K562 (cell line): ENCODE measurements around the gene ZNF407. TPM values are rescaled to one million over a fixed set of nuclear protein-coding genes. Genes with fewer than 3 reads are reported as not detected.

Experiments used
- ATF4 ChIP-seq: fragments of 450-650 bp; formaldehyde crosslinking; IDR thresholded peaks from 2 replicates; pipeline ENCODE4 v1.4.0; 2022; ENCODE audit warnings: mild to moderate bottlenecking, moderate library complexity
- CHD1 ChIP-seq: fragments of 200-600 bp; sonication (generic); IDR thresholded peaks from one replicate; pipeline ENCODE4 v1.6.1; 2012; ENCODE audit warnings: mild to moderate bottlenecking, moderate library complexity, low read length, inconsistent platforms
- MITF ChIP-seq: IDR thresholded peaks from 2 replicates; pipeline ENCODE4 v1.6.1; 2014; ENCODE audit warnings: antibody characterized with exemption
- SETDB1 ChIP-seq: IDR thresholded peaks from one replicate; pipeline ENCODE4 v1.6.1; 2012; ENCODE audit warnings: low read length, control low read depth, inconsistent platforms
- SLC30A9 ChIP-seq: fragments of 250-450 bp; sonication (Bioruptor Pico); IDR thresholded peaks from 2 replicates; pipeline ENCODE4 v1.8.0; 2022; ENCODE audit warnings: mild to moderate bottlenecking, moderate library complexity
- STAT5A ChIP-seq: IDR thresholded peaks from 2 replicates; pipeline ENCODE4 v1.6.1; 2012; ENCODE audit warnings: low read length, inconsistent platforms, borderline replicate concordance
- ZNF143 ChIP-seq: sonication (generic); formaldehyde crosslinking; IDR thresholded peaks from 2 replicates; pipeline ENCODE4 v1.9.0; 2022; ENCODE audit warnings: mild to moderate bottlenecking, missing genetic modification reagents
- ZSCAN29 ChIP-seq: fragments of 450-650 bp; IDR thresholded peaks from 2 replicates; pipeline ENCODE4 v1.6.1; 2017
- polyA plus RNA-seq, 8 experiments: library from polyadenylated mRNA; depleted of rRNA in 4 of 8; stranded (reverse) in 5 of 8; unstranded in 3 of 8; fragments of >200 nt; fragmentation: Nextera tagmentation in 2 of 8; fragmentation: Illumina TruSeq in 1 of 8; extraction: Ambion mirVana in 2 of 8; extraction: Trizol in 1 of 8; gene quantifications; 2 replicates each; pipeline versions ENCODE4 v1.2.1 to v1.2.3, GENCODE V29; 2011 to 2014; ENCODE audit warnings: inconsistent platforms in 1 of 8, missing spikeins in 1 of 8
- total RNA-seq, 7 experiments: library from RNA; depleted of rRNA in 6 of 7; stranded (reverse); fragments of >200 nt in 6 of 7; fragmentation: Illumina TruSeq in 2 of 7; extraction: Trizol in 2 of 7; gene quantifications; 2 replicates each; pipeline versions ENCODE4 v1.2.1 to v1.2.3, GENCODE V29; 2011 to 2021; ENCODE audit warnings: low replicate concordance in 1 of 7
- TF ChIP-seq, protein P1 (sequence below): fragments of 450-650 bp; formaldehyde crosslinking; IDR thresholded peaks from 2 replicates; pipeline ENCODE4 v1.4.0; 2020; ENCODE audit warnings: mild to moderate bottlenecking, mixed read lengths
- TF ChIP-seq, protein P2 (sequence below): fragments of 450-650 bp; IDR thresholded peaks from 2 replicates; pipeline ENCODE4 v1.6.1; 2016; ENCODE audit warnings: antibody characterized with exemption

ZNF407 gene
- total and polyA plus RNA-seq, 9 of the 15 experiments (the other 6 are each of a cell fraction or from before 2014, with no cell fraction given), result 0.21 to 5.4 (median 2.3) TPM

- no peak for TF ChIP-seq MITF
- no peak for TF ChIP-seq SLC30A9
- no peak for TF ChIP-seq ATF4 (CRISPR knock-in tag)
- no peak for TF ChIP-seq STAT5A
- TF ChIP-seq SETDB1, result no peak
- no peak for TF ChIP-seq ZNF143 (CRISPR knock-in tag)
- TF ChIP-seq, protein P1, sequence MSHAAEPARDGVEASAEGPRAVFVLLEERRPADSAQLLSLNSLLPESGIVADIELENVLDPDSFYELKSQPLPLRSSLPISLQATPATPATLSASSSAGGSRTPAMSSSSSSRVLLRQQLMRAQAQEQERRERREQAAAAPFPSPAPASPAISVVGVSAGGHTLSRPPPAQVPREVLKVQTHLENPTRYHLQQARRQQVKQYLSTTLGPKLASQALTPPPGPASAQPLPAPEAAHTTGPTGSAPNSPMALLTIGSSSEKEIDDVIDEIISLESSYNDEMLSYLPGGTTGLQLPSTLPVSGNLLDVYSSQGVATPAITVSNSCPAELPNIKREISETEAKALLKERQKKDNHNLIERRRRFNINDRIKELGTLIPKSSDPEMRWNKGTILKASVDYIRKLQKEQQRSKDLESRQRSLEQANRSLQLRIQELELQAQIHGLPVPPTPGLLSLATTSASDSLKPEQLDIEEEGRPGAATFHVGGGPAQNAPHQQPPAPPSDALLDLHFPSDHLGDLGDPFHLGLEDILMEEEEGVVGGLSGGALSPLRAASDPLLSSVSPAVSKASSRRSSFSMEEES (CRISPR knock-in tag), result no peak
- TF ChIP-seq, protein P2, sequence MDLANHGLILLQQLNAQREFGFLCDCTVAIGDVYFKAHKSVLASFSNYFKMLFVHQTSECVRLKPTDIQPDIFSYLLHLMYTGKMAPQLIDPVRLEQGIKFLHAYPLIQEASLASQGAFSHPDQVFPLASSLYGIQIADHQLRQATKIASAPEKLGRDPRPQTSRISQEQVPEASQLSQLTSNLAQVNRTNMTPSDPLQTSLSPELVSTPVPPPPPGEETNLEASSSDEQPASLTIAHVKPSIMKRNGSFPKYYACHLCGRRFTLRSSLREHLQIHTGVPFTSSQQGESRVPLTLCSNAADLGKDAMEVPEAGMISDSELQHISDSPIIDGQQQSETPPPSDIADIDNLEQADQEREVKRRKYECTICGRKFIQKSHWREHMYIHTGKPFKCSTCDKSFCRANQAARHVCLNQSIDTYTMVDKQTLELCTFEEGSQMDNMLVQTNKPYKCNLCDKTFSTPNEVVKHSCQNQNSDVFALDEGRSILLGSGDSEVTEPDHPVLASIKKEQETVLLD, result no peak
- no peak for TF ChIP-seq CHD1
- no peak for TF ChIP-seq ZSCAN29
Observed at GRCh38 chr18:74878267-74878666, 280.6 kb downstream of the ZNF407 start (continued).
